HepG2 (cell line): Measurements from ENCODE around the gene VWA7. TPM values are rescaled to one million over a fixed set of nuclear protein-coding genes. Genes with fewer than 3 reads are reported as not detected.

Source experiments
- ADNP ChIP-seq: sonication (generic); formaldehyde crosslinking; IDR thresholded peaks from 2 replicates; pipeline ENCODE4 v1.4.0; 2020; ENCODE audit warnings: missing genetic modification reagents
- ARHGAP35 ChIP-seq: sonication (generic); formaldehyde crosslinking; IDR thresholded peaks from 2 replicates; pipeline ENCODE4 v1.9.0; 2022; ENCODE audit warnings: mild to moderate bottlenecking, inconsistent platforms, moderate library complexity, missing genetic modification reagents, borderline replicate concordance
- ATM ChIP-seq: fragments of 450-650 bp; IDR thresholded peaks from 2 replicates; pipeline ENCODE4 v1.7.1; 2017; ENCODE audit warnings: mild to moderate bottlenecking, borderline replicate concordance
- BATF2 ChIP-seq: sonication (generic); formaldehyde crosslinking; IDR thresholded peaks from 2 replicates; pipeline ENCODE4 v1.8.0; 2022; ENCODE audit warnings: mild to moderate bottlenecking, missing genetic modification reagents, moderate library complexity
- BRD4 ChIP-seq: sonication (generic); formaldehyde crosslinking; IDR thresholded peaks from 2 replicates; pipeline ENCODE4 v1.4.0; 2020; ENCODE audit warnings: missing genetic modification reagents
- CBX5 ChIP-seq: sonication (generic); formaldehyde crosslinking; IDR thresholded peaks from 2 replicates; pipeline ENCODE4 v1.4.0; 2020; ENCODE audit warnings: missing genetic modification reagents, borderline replicate concordance
- CCAR2 ChIP-seq: fragments of 200-400 bp; formaldehyde crosslinking; optimal IDR thresholded peaks from 2 replicates; pipeline ENCODE3; 2018; ENCODE audit warnings: low read depth, mild to moderate bottlenecking, low read length, moderate library complexity
- FOXK1 ChIP-seq: sonication (generic); formaldehyde crosslinking; IDR thresholded peaks from 2 replicates; pipeline ENCODE4 v1.4.0; 2020; ENCODE audit warnings: low read depth, missing genetic modification reagents, borderline replicate concordance
- GMEB1 ChIP-seq: sonication (generic); formaldehyde crosslinking; IDR thresholded peaks from 2 replicates; pipeline ENCODE4 v1.5.1; 2020; ENCODE audit warnings: missing genetic modification reagents, mild to moderate bottlenecking, borderline replicate concordance
- GRHL1 ChIP-seq: sonication (generic); formaldehyde crosslinking; conservative IDR thresholded peaks from 2 replicates; pipeline ENCODE4 v1.8.0; 2022; ENCODE audit warnings: missing genetic modification reagents
- HIVEP1 ChIP-seq: sonication (generic); formaldehyde crosslinking; IDR thresholded peaks from 2 replicates; pipeline ENCODE4 v1.4.0; 2020; ENCODE audit warnings: mild to moderate bottlenecking, missing genetic modification reagents
- HNF4G ChIP-seq, 2 experiments: sonication (generic) in 1 of 2; formaldehyde crosslinking in 1 of 2; IDR thresholded peaks; 2 replicates each; pipeline versions ENCODE4 v1.4.0 to v1.6.1; 2011 to 2020; ENCODE audit warnings: borderline replicate concordance in 2 of 2, low read depth in 2 of 2, mild to moderate bottlenecking in 2 of 2, low read length in 1 of 2, missing genetic modification reagents in 1 of 2, moderate library complexity in 1 of 2
- IKZF1 ChIP-seq: fragments of 450-650 bp; IDR thresholded peaks from 2 replicates; pipeline ENCODE4 v1.7.1; 2016
- MED13 ChIP-seq: sonication (generic); formaldehyde crosslinking; IDR thresholded peaks from 2 replicates; pipeline ENCODE4 v1.5.0; 2020; ENCODE audit warnings: missing genetic modification reagents
- MTA3 ChIP-seq: sonication (generic); formaldehyde crosslinking; IDR thresholded peaks from 2 replicates; pipeline ENCODE4 v1.4.0; 2020; ENCODE audit warnings: missing genetic modification reagents
- RBM22 ChIP-seq: fragments of 200-400 bp; formaldehyde crosslinking; optimal IDR thresholded peaks from 2 replicates; pipeline ENCODE3; 2017; ENCODE audit warnings: mild to moderate bottlenecking, low read length, moderate library complexity
- SALL1 ChIP-seq: sonication (generic); formaldehyde crosslinking; IDR thresholded peaks from 2 replicates; pipeline ENCODE4 v1.8.0; 2022; ENCODE audit warnings: mild to moderate bottlenecking, missing genetic modification reagents
- SRSF9 ChIP-seq: fragments of 200-400 bp; formaldehyde crosslinking; IDR thresholded peaks from 2 replicates; pipeline ENCODE4 v1.6.1; 2018; ENCODE audit warnings: borderline replicate concordance, mild to moderate bottlenecking, low read depth, low read length; ENCODE audit not compliant: insufficient read depth, poor library complexity, severe bottlenecking
- TFE3 ChIP-seq: IDR thresholded peaks from 2 replicates; pipeline ENCODE4 v1.6.1; 2016
- ZBTB8A ChIP-seq: sonication (generic); formaldehyde crosslinking; IDR thresholded peaks from 2 replicates; pipeline ENCODE4 v1.4.0; 2020; ENCODE audit warnings: mild to moderate bottlenecking, low read depth, missing genetic modification reagents, borderline replicate concordance
- ZNF282 ChIP-seq: fragments of 450-650 bp; IDR thresholded peaks from 2 replicates; pipeline ENCODE4 v1.6.1; 2018; ENCODE audit not compliant: partially characterized antibody
- ZNF343 ChIP-seq: sonication (generic); formaldehyde crosslinking; IDR thresholded peaks from 2 replicates; pipeline ENCODE4 v1.4.0; 2020; ENCODE audit warnings: mild to moderate bottlenecking, missing genetic modification reagents
- ZNF383 ChIP-seq: sonication (generic); formaldehyde crosslinking; IDR thresholded peaks from 2 replicates; pipeline ENCODE4 v1.4.0; 2020; ENCODE audit warnings: missing genetic modification reagents, mild to moderate bottlenecking, borderline replicate concordance
- ZNF589 ChIP-seq: sonication (generic); formaldehyde crosslinking; conservative IDR thresholded peaks from 2 replicates; pipeline ENCODE4 v1.8.0; 2022; ENCODE audit warnings: mild to moderate bottlenecking, moderate library complexity, missing genetic modification reagents
- ZNF629 ChIP-seq: sonication (generic); formaldehyde crosslinking; conservative IDR thresholded peaks from 2 replicates; pipeline ENCODE4 v1.5.0; 2020; ENCODE audit warnings: missing genetic modification reagents
- polyA plus RNA-seq, 8 experiments: library from polyadenylated mRNA; depleted of rRNA in 3 of 8; stranded (reverse) in 7 of 8; unstranded in 1 of 8; fragments of >200 nt; fragmentation: Illumina TruSeq in 4 of 8; extraction: Trizol in 4 of 8; gene quantifications; 2 replicates each; pipeline versions ENCODE4 v1.2.1 to v1.2.3, GENCODE V29; 2011 to 2016; ENCODE audit warnings: low read depth in 4 of 8, missing spikeins in 1 of 8, mixed read lengths in 1 of 8; ENCODE audit not compliant: insufficient read depth in 1 of 8
- total RNA-seq, 5 experiments: library from RNA; depleted of rRNA; stranded (reverse); fragments of >200 nt; fragmentation: Illumina TruSeq; extraction: Trizol; gene quantifications; 2 replicates each; pipeline ENCODE4 v1.2.3, GENCODE V29; 2016; ENCODE audit warnings: low read depth in 1 of 5

The VWA7 gene
- total and polyA plus RNA-seq, 2 of the 13 experiments (the other 11 are each of a cell fraction or from before 2014, with no cell fraction given), result 0.86 to 3.3 TPM

GRCh38 chr6:31769684-31770371 is 7.3 kb downstream of the VWA7 start (continued):
- TF ChIP-seq ARHGAP35 (CRISPR knock-in tag) (no peak), SRSF9 (no peak), HNF4G (IDR thresholded peaks at IDR 0.05; ENCODE audit: borderline replicate concordance, low read depth, low read length) (no peak), HNF4G (CRISPR knock-in tag; IDR thresholded peaks at IDR 0.05; ENCODE audit: borderline replicate concordance, low read depth) (0 out of 2 replicates have a peak, but pooled peaks have one; percentile 38), GRHL1 (CRISPR knock-in tag) (no peak), BRD4 (no peak), ZNF343 (CRISPR knock-in tag) (no peak), MED13 (CRISPR knock-in tag) (no peak), ADNP (CRISPR knock-in tag) (no peak), CCAR2 (no peak), TFE3 (CRISPR knock-in tag) (no peak), RBM22 (no peak), SALL1 (CRISPR knock-in tag) (peak; percentile 60; the same call in 1 of the 2 replicates), ZBTB8A (CRISPR knock-in tag) (no peak), ZNF282 (no peak), FOXK1 (CRISPR knock-in tag) (peak; percentile 76; the same call in 1 of the 2 replicates), GMEB1 (CRISPR knock-in tag) (no peak), ZNF629 (no peak), ZNF589 (CRISPR knock-in tag) (no peak), ZNF383 (CRISPR knock-in tag) (no peak), MTA3 (CRISPR knock-in tag) (no peak), BATF2 (no peak), ATM (no peak), HIVEP1 (CRISPR knock-in tag) (peak; percentile 69; the same call in 1 of the 2 replicates), IKZF1 (no peak), CBX5 (CRISPR knock-in tag) (peak; percentile 54; the same call in 1 of the 2 replicates)
